Measurements from ENCODE around the gene IQSEC3.

The IQSEC3 gene

GRCh38 chr12:84056-84455, 17.5 kb downstream of the IQSEC3 start:
- DNase-seq = no peak

GRCh38 chr12:85191-85666, 18.7 kb downstream of the IQSEC3 start:
- DNase-seq = no peak

DNA sequence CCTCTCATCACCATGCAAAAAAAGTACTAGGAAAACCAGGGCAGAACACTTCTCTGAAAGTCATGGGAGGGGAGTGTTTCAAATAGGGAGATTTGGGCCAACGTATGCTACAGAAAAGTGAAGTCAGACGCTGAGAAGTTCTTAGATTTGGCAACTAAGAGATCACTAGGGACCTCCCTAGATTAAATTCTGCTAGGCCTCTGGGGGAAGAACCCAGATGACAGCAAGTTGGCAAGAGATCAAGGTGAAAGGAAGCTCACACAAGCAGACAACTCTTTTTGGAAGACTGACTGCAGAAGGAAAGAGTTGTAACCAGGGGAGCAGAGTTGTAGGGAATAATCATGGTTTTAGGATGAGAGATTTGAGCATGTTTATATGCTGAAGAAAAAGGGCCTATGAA, 20.7 kb downstream of the IQSEC3 start:
- no peak for DNase-seq

- DNase-seq = no peak
Observed at GRCh38 chr12:87856-88255, 21.3 kb downstream of the IQSEC3 start.

DNA sequence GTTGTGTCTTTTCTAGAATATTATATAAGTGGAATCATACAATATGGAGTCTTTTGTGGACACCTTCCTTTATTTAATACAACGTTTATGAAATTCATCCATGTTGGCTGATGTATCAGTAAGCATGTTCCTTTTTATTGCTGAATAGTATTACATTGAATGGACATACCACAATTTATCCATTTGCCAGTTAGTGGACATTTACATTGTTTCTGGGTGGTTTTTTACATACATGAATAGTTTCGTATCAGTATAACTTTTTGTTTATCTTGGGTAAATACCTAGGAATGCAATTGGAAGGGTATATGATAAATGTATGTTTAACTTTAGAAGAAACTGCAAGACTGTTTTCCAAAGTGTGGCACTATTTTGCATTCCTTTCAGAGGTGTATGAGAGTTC, 23.1 kb downstream of the IQSEC3 start:
- DNase-seq = no peak

- DNase-seq = no peak
Observed at GRCh38 chr12:91213-91612, 24.6 kb downstream of the IQSEC3 start.

DNA sequence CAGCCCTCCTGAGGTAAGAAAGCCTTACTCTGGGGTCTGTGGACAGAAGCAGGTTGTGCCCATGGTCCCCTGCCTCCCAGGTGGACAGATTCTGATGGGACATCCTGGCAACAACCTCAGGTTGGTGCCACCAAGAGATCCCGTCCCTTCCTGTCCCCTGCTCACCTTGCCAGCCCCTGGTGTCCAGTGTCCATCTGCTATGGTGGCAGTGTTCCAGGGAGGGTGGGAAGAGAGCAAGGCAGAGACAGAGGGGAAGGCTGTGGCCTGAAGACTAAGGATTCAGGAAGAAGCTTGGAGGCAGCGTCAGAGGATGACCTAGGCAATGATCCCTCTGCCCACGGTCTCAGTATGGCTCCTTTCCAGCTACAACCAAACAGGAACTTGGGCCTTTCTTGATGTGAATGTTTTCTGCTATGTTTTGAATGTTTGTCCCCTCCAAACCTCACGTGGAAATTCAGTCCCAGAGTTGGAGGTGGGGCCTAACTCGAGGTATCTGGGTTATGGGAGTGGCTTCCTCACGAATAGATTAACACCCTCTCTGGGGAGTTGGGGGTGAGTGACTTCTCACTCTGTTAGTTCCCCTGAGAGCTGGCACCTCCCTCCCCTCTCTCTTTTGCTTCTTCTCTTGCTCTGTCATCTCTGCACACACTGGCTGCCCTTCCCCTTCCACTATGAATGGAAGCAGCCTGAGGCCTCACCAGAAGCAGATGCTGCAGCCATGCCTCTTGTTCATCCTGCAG, 26.9 kb downstream of the IQSEC3 start:
- DNase-seq = no peak

- DNase-seq = no peak
Observed at GRCh38 chr12:96543-96942, 30.0 kb downstream of the IQSEC3 start.

- no peak for DNase-seq
Observed at GRCh38 chr12:98924-99352, 32.4 kb downstream of the IQSEC3 start.

DNA sequence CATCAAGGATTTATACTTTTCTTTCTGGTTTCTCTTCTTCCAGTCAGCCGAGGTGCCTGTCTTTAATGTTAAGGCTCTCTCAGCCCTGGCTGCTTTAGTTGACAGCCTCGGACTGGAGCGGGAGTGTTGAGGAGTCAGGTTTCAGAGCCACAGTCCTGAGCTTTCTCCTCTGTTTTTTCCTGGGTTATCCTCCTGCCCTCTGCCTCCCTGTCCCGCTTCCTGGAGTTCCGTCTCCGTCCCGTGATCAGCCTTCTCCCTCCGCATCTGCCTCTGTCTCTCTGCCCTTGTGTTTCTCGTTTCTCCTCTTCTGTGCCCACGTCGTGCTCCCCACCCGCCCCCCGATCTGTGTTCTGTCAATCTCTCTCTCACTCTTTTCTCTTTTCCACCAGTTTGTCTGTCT, 33.0 kb downstream of the IQSEC3 start:
- DNase-seq = no peak

DNA sequence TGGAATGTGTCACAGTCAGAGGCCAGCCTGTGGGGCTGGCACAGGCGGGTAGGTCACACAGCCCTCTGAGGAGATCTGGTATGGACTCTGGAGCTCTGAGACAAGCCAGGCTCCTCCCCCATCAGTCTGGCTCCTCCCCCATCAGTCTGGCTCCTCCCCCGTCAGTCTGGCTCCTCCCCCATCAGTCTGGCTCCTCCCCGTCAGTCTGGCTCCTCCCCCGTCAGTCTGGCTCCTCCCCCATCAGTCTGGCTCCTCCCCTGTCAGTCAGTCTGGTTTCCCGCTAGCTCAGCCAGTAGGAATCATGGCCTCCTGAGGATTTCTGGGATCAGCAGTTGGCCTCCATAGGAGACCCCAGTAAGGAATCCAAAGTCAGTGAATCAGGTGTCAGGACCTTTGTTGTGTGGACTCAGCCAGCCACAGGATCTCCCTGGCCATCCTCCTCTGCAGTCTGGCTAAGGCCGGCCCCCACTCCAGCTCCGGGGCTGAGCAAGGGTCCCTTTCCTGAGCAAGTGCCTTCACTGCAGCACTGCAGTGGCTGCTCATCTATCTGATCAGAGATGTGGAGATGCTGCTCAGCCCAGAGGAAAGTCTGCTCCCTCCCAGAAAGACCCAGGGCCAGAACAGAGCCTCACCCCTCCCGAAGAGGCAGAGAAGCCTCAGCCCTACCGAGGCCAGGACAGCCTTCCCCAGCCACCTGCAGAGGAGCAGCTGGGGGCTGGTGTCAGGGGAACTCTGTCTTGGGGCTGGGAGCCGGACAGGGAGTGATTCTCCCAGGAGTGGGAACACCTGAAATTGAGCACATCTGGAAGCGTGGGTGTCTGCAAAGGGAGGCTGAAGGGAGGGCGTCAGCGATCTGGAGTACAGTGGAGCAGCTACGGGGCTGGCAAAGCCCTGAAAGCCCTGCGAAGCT, 35.7 kb downstream of the IQSEC3 start:
- peak; percentile 36 for DNase-seq

DNA sequence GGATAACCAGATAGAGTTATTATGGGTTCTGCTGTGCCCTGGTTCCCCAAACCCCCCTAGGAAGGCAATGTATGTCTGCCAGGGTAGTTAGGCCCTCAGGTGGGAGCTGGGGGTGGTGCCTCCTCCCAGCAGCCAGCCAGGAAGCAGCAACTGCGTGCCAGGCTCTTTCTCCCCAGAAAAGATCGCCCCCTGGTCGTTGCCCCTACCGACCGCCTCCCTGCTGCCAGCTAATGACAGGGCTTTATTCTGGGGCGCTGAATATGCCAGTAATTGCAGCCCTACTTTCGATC, 36.3 kb downstream of the IQSEC3 start:
- DNase-seq = no peak

GRCh38 chr12:103169-103981, 36.8 kb downstream of the IQSEC3 start:
- DNase-seq = no peak

DNA sequence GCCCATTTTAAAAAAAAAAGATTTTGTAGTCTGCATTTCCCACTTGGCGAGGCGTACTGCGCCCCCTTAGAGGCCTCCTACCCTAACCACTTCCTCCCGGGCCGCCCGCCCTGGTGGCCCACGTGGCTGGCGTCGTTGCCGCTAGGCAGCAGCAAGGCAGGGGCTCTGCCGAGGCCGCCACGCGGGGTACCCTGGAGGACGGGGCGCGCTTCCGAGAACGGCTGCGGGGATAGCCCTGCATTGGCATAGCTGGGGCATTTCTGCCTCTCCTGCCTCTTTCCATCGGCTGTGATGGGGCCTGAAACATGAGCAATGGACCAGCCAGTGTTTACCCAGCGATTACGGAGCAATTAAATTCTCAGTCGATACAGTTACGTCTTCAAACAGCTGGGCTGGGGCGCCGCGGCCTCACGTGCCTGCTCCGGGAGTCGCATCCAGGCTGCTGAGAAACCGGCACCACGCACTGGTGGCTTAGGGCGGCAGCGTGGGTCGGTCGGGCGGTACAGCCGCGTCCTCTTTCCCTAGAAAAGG, 38.0 kb downstream of the IQSEC3 start:
- DNase-seq = no peak

- no peak for DNase-seq
Observed at GRCh38 chr12:105696-106095, 39.1 kb downstream of the IQSEC3 start.

GRCh38 chr12:106118-106591, 39.6 kb downstream of the IQSEC3 start:
- DNase-seq = no peak

- DNase-seq = no peak
Observed at GRCh38 chr12:108594-108993, 42.0 kb downstream of the IQSEC3 start.

DNA sequence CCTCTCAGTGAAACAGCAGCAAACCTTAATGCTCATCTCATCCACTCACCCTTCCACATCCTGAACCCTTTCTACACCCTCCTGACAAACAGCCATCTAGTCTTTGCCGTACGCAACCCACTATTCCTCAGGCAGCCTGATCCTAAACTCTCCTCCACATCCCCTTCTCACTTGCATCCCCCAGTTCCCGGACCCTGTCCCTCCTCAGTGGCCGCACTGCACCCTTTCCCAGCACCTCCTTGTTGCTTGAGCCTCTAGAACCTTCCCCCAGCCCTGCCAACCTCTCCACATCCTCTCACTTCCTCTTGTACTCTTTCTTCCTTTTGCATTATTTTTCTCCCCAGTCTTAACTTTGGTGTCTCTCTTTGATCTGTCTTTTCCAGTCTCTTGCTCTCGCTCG, 42.9 kb downstream of the IQSEC3 start:
- no peak for DNase-seq

DNA sequence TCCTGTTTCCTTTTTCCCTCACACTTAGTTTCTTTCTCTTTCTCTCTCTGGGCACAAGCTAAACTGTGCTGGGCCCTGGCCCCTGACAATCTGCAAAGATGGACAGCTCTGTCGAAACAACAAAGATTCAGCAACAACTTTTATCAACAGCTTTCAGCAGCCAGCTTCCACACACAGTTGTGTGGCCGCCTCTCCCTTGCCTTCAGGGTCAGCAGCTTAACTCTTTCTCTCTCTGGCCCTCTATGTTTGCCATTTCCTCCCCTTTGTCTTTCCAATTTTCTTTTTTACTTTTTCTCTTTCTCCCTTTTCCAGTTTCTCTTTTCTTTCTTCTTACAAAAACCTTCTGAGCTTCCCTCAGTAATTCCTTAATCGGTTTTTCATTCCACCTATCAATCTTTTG, 43.3 kb downstream of the IQSEC3 start:
- no peak for DNase-seq

GRCh38 chr12:111699-112493, 45.3 kb downstream of the IQSEC3 start:
- DNase-seq = no peak

- DNase-seq = no peak
Observed at GRCh38 chr12:113347-113746, 46.8 kb downstream of the IQSEC3 start.

DNA sequence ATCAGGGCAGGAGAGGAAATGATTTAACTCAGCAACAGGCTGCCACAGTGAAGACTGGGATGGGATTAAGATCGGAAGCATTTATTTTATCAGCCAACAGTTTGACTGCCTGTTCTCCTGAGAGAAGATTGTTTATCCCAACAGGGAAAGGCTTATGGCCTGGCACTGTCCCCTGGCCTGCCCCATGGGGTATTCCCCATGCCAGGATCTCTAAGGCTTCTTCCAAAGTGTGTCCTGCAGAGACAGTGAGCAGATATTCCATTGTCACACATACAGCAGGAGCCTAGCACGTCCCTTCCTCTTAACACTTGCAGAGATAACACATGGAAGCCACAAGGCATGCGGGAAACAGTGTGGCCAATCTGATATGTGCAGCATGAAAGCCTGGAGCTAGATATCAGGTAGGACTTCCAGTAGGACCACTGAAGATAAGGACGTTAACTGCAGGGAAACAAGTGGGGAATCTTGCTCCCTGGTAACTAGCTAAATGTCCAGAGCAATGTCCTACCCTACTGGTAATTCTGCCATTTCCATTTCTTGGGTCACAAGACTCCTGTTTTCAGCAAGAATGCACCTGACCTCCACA, 48.2 kb downstream of the IQSEC3 start:
- DNase-seq = no peak
